Smooth muscle cell (in vitro differentiated cells): ENCODE measurements around the gene TLR4. TPM values are rescaled to one million over a fixed set of nuclear protein-coding genes. Genes with fewer than 3 reads are reported as not detected.

Experiments
- DNase-seq: peaks from one replicate; lab custom pipeline; 2025; ENCODE audit not compliant: unreplicated experiment; lab: John Stamatoyannopoulos, UW
- H2AFZ ChIP-seq: fragments of 200-600 bp; sonication (generic); 2 replicates; pipeline ENCODE4 v1.6.0; 2016; ENCODE audit warnings: antibody characterized with exemption, low read depth, mild to moderate bottlenecking
- H3F3A ChIP-seq: fragments of 200-600 bp; sonication (generic); 2 replicates; pipeline ENCODE4 v1.6.0; 2017; ENCODE audit warnings: antibody characterized with exemption, low read depth
- H3K27ac ChIP-seq: fragments of 200-600 bp; sonication (generic); 2 replicates; pipeline ENCODE4 v1.5.1; 2016; ENCODE audit warnings: low read depth, mild to moderate bottlenecking
- H3K27me3 ChIP-seq: fragments of 200-600 bp; sonication (generic); 2 replicates; pipeline ENCODE4 v1.6.1; 2016; ENCODE audit warnings: low read depth, mild to moderate bottlenecking
- H3K36me3 ChIP-seq: fragments of 200-600 bp; sonication (generic); 2 replicates; pipeline ENCODE4 v1.5.1; 2016; ENCODE audit warnings: low read depth
- H3K4me1 ChIP-seq: fragments of 200-600 bp; sonication (generic); 2 replicates; pipeline ENCODE4 v1.5.1; 2016; ENCODE audit warnings: low read depth
- H3K4me2 ChIP-seq: fragments of 200-600 bp; sonication (generic); 2 replicates; pipeline ENCODE4 v1.6.0; 2016; ENCODE audit warnings: mild to moderate bottlenecking
- H3K4me3 ChIP-seq: fragments of 200-600 bp; sonication (generic); 2 replicates; pipeline ENCODE4 v1.5.1; 2016; ENCODE audit warnings: mild to moderate bottlenecking
- H3K79me2 ChIP-seq: fragments of 200-600 bp; sonication (generic); 2 replicates; pipeline ENCODE4 v1.6.0; 2016; ENCODE audit warnings: low read depth, mild to moderate bottlenecking
- H3K9ac ChIP-seq: fragments of 200-600 bp; sonication (generic); 2 replicates; pipeline ENCODE4 v1.6.0; 2016; ENCODE audit warnings: low read depth
- H3K9me3 ChIP-seq: fragments of 200-600 bp; sonication (generic); replicated peaks from 2 replicates; pipeline ENCODE4 v1.5.1; 2016; ENCODE audit warnings: low read depth
- H4K20me1 ChIP-seq: fragments of 200-600 bp; sonication (generic); 2 replicates; pipeline ENCODE4 v1.6.0; 2016; ENCODE audit warnings: low read depth
- WGBS: methylation state at CpG from one replicate; pipeline ENCODE4 v1.1.7; 2016; ENCODE audit warnings: low lambda C conversion rate; 5-methylcytosine and 5-hydroxymethylcytosine counted together
- polyA plus RNA-seq: library from polyadenylated mRNA; unstranded; fragments of >200 nt; fragmentation: Nextera tagmentation; extraction: Ambion mirVana; gene quantifications from 2 replicates; pipeline ENCODE4 v1.2.1, GENCODE V29; 2016
- total RNA-seq: library from RNA; depleted of rRNA; stranded (reverse); fragments of >200 nt; gene quantifications from 2 replicates; pipeline ENCODE4 v1.2.3, GENCODE V29; 2014
- TF ChIP-seq, protein P1 (sequence below): fragments of 200-600 bp; sonication (generic); IDR thresholded peaks from 2 replicates; pipeline ENCODE4 v1.5.1; 2017; ENCODE audit warnings: borderline replicate concordance, mild to moderate bottlenecking, antibody characterized with exemption; ENCODE audit not compliant: insufficient read depth, poor library complexity, severe bottlenecking

Gene TLR4
- total RNA-seq (16.0 and 27.7 TPM in 2 replicates), polyA plus RNA-seq (4.2 and 6.9 TPM in 2 replicates)

DNA sequence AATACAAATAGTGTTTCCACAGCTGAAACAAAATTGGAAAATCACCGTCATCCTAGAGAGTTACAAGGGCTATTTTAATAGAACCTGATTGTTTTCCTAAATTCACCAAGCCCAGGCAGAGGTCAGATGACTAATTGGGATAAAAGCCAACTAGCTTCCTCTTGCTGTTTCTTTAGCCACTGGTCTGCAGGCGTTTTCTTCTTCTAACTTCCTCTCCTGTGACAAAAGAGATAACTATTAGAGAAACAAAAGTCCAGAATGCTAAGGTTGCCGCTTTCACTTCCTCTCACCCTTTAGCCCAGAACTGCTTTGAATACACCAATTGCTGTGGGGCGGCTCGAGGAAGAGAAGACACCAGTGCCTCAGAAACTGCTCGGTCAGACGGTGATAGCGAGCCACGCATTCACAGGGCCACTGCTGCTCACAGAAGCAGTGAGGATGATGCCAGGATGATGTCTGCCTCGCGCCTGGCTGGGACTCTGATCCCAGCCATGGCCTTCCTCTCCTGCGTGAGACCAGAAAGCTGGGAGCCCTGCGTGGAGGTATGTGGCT lies at the start of gene TLR4:
Gene TLR4 (plus strand): TSS at position 380 of the 552 bp plus-strand sequence. CDS start 70 bp downstream, at position 450.
- TF ChIP-seq, protein P1, sequence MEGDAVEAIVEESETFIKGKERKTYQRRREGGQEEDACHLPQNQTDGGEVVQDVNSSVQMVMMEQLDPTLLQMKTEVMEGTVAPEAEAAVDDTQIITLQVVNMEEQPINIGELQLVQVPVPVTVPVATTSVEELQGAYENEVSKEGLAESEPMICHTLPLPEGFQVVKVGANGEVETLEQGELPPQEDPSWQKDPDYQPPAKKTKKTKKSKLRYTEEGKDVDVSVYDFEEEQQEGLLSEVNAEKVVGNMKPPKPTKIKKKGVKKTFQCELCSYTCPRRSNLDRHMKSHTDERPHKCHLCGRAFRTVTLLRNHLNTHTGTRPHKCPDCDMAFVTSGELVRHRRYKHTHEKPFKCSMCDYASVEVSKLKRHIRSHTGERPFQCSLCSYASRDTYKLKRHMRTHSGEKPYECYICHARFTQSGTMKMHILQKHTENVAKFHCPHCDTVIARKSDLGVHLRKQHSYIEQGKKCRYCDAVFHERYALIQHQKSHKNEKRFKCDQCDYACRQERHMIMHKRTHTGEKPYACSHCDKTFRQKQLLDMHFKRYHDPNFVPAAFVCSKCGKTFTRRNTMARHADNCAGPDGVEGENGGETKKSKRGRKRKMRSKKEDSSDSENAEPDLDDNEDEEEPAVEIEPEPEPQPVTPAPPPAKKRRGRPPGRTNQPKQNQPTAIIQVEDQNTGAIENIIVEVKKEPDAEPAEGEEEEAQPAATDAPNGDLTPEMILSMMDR, result no peak
- DNase-seq, result peak; percentile 5

DNA sequence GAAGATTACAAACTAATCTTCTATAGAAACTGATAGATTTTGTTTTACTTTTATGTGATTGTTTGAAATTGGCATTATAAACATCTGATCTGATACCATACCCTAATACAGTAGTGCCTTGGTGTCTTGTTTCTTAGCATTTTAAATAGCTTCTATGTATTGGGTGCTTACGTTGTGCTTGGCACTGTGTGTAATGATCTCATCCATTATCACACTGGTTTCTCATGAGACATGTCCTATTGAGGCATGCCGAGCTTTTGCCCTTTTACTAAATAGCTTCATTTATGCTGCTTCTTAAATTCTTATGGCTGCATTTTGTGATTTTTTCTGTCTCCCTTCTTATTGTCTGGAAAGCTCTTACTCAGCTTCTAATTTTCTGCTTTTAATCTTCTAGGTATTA lies 48.2 kb upstream of the TLR4 start:
- Histone ChIP-seq H3K4me1 (no peaks in the 10 kb centered on the region), H4K20me1 (no peaks in the 10 kb centered on the region), H3K4me3 (no peak overlapping the region), H3K36me3 (no peaks in the 10 kb centered on the region), H3K27me3 (peaks cover under 1% of the 10 kb centered on the region), H3F3A (no peaks in the 10 kb centered on the region), H3K27ac (no peak overlapping the region), H3K9me3 (no peaks in the 10 kb centered on the region), H2AFZ (no peak overlapping the region), H3K79me2 (no peaks in the 10 kb centered on the region), H3K4me2 (no peak overlapping the region), H3K9ac (no peak overlapping the region)
- no peak for DNase-seq
- WGBS, result 72% methylated on average over 2 of the region's 2 CpGs
- TF ChIP-seq, protein P1, result no peak

More for the DNA sequence above, at the start of gene TLR4:
- no peaks in the 10 kb centered on the region for H3K27me3 ChIP-seq
- H3K36me3 ChIP-seq, result no peaks in the 10 kb centered on the region
- no peaks in the 10 kb centered on the region for H3K9me3 ChIP-seq
- peak within 1 kb of the TSS; percentile 64 for H2AFZ ChIP-seq
- H3K79me2 ChIP-seq, result peaks cover 8% of the 10 kb centered on the region
- peak within 1 kb of the TSS; percentile 53 for H3K9ac ChIP-seq
- peaks cover 17% of the 10 kb centered on the region for H3K4me1 ChIP-seq
- peak within 1 kb of the TSS; percentile 25 for H3K4me3 ChIP-seq
- H3F3A ChIP-seq, result peaks cover 29% of the 10 kb centered on the region
- H3K27ac ChIP-seq, result peak within 1 kb of the TSS; percentile 95
- 22% methylated on average over 13 of the region's 13 CpGs for WGBS
- H4K20me1 ChIP-seq, result no peaks in the 10 kb centered on the region
- H3K4me2 ChIP-seq, result peak within 1 kb of the TSS; percentile 87

DNA sequence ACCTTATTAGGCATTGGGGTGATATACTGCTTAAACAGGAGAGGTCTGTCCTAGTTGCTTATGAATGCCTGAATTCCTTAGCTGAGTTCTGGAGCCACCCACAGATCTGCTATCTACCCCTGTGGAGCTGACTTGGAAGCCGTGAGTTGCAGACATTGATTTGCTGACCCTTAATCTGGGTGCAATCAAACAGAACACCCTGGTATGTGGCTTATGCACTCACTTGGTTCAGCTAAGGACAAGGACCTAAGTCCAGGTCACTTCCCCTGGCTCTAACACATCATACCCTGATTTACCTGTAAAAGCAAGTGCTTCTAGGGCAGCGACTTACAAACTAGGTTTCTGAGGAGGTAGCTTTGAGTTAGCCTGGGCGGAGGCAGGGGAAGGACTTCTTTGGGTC lies 41.6 kb upstream of the TLR4 start:
- Histone ChIP-seq H3K27ac (no peak overlapping the region), H3F3A (no peaks in the 10 kb centered on the region), H3K9ac (no peak overlapping the region), H3K79me2 (no peaks in the 10 kb centered on the region), H3K9me3 (no peaks in the 10 kb centered on the region), H3K4me1 (no peaks in the 10 kb centered on the region), H3K4me2 (no peak overlapping the region), H4K20me1 (no peaks in the 10 kb centered on the region), H2AFZ (no peak overlapping the region), H3K4me3 (no peak overlapping the region), H3K27me3 (no peaks in the 10 kb centered on the region), H3K36me3 (no peaks in the 10 kb centered on the region)
- WGBS, result 81% methylated on average over 3 of the region's 3 CpGs
- no peak for DNase-seq
- TF ChIP-seq, protein P1, result no peak

DNA sequence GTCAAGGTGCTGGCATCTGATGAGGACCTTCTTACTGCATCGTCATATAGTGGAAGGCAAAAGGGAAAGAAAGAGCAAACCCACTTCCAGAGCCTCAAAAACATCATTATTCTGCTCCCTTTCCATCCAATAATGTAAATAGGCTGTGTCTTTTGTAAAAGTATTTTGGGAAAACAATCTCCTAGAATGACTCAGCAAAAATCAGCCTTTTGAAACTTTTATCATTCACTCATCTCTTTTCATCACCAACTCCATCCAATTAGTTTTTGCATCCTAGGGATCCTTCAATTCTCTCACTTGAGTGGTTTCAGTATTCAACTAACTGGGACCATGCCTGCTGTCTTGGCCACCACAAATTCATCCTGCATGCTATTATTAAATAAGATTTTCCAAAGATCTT lies 39.8 kb upstream of the TLR4 start:
- DNase-seq, result no peak
- TF ChIP-seq, protein P1, result no peak
- WGBS, result 88% methylated on average over 1 of the region's 1 CpG
- Histone ChIP-seq H3K4me1 (no peaks in the 10 kb centered on the region), H2AFZ (no peak overlapping the region), H3K27ac (no peak overlapping the region), H4K20me1 (no peaks in the 10 kb centered on the region), H3K4me3 (no peak overlapping the region), H3K4me2 (no peak overlapping the region), H3K36me3 (no peaks in the 10 kb centered on the region), H3F3A (no peaks in the 10 kb centered on the region), H3K9me3 (no peaks in the 10 kb centered on the region), H3K79me2 (no peaks in the 10 kb centered on the region), H3K9ac (no peak overlapping the region), H3K27me3 (no peaks in the 10 kb centered on the region)
